Medulla oblongata (tissue), 1 donor: ENCODE results near the gene HSP90AB1.
A peak's percentile ranks its signal among the peaks of the same experiment; 100 is the strongest.

Experiments
- DNase-seq: peaks from one replicate; pipeline ENCODE4 v3.0.0-alpha.2; 2015; ENCODE audit errors: extremely low spot score

HSP90AB1 gene

DNA sequence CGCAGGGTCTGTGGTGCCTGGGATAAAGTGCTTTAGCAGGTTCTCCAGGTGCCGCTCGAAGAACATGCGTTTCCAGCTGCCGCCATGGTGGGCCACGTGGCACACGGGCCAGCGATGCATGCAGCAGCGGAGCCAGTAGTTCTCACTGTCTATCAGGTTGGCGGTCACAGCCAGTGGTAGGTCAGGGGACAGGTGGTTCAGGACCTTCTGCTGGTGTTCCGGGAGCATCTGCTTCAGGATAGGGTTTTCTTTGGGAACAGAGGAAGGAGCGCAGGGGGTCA, 39.3 kb downstream of the HSP90AB1 start:
- no peak for DNase-seq

DNA sequence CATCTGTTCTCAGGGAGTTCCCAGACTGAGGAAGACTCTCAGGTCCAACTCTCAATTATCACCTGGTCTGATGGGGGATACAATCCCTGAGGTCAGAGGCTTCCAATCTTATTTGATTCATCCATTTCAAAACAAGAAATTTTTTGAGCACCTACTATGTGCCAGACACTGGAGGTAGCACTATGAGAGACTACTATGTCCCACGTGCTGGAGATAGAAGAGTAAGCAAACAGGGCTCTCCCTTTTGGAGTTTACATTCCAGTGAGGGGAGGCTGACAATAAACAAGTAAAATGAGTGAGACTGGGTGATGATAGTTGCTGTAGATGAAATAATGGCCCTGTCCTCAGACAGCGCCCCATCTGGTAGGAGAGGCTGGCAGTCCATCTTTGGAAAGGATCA, 39.8 kb downstream of the HSP90AB1 start:
- no peak for DNase-seq

DNA sequence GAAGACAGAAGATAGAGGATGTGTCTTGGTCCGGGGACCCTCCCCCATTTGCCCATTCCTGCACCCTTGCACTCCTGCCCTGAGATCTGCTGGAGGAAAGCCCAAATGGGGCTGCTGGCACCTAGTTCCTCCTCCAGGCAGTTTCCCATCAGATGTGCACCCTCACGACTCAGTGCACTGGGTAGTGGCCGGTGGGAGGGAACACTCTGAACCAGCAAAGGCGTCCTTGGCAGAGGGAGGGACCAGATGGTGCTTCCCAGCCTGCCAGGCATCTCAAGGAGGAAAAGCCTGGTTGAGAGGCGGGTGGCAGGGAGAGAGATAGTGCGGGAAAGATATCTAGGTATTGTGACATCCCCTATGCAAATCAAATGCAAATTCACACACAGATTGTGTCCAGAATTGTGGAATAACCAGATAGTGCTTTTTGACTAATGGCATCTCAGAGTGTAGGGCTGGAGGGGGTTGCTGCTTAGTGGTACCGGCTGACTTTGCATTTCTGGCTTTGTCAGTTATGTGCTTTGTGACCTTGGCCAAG, 42.9 kb downstream of the HSP90AB1 start:
- no peak for DNase-seq

DNA sequence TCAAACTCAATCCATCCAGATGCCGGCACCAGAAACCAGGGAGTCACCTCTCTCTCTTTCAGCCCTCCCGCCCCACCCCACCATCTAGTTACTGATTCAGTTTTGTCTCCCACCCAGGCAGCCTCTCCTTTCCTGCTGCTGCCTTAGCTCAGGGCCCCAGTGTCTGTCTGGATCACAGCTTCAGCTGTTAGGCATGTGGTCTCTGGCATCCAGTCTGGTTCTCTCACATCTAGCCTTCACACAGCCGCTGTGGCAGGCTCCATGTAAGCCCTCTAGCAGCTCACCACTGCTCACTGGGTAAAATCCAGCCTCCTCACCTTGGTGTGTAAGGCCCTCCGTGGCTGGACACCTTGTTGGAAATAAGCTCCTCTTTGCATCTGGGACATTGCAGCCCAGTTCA, 44.9 kb downstream of the HSP90AB1 start:
- no peak for DNase-seq

DNA sequence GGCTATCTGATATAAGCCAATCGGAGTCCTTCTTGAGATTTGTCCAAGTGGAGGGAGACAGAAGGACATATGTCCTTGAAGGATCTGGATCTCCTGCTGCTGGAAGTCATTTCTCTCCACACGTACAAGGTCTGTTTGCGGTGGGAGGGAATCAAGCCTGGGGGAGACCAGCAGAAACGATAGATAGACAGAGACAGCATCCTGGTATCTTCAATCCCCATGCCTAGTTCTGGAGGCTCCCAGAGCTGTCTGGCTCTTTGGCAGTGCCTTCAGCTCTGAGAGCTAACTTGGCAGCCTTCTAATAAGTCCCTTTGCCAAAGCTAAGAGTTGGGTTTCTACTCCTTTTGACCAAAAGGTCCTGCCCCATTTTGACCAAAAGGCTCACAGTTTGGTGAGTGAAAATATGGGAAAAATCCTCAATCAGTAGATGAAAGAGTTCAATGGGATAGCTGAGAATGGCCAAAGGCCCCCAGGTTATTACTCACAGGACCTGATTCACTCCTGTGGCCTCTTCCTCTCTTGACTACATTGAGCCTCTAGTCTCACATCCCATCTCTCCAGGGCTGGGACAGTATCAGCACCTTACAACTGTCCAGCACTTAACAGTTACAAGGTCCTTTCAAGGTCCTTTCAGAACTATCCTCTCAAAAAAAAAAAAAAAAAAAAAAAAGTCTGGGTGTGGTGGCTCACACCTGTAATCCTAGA, 45.9 kb downstream of the HSP90AB1 start:
- DNase-seq, result no peak

GRCh38 chr6:44294832-44295791, 48.2 kb downstream of the HSP90AB1 start:
- no peak for DNase-seq

- peak; percentile 20 for DNase-seq
These were observed 50.5 kb downstream of the HSP90AB1 start for GRCh38 chr6:44297063-44298038.

GRCh38 chr6:44298055-44298803, 51.3 kb downstream of the HSP90AB1 start:
- no peak for DNase-seq

DNA sequence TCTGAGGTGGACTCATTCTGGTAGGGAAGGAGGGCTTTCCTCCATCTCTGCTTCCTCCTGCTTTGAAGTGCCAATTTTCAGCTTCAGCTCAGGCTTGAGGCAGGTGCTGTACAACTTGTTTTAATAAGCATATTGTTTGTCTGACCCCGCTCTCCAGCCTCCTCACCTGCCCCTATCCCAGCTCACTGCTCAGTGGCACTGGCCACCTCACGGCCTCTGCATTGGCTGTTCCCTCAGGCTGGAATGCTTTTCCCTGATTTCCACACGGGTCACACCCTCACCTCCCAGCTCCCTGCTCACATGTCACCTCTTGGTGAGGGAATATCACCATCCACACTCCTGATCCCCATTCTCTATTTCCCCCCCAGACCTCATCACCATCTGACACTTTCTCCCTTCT, 52.0 kb downstream of the HSP90AB1 start:
- DNase-seq, result no peak

- no peak for DNase-seq
These were observed 53.5 kb downstream of the HSP90AB1 start for GRCh38 chr6:44300292-44300823.

DNA sequence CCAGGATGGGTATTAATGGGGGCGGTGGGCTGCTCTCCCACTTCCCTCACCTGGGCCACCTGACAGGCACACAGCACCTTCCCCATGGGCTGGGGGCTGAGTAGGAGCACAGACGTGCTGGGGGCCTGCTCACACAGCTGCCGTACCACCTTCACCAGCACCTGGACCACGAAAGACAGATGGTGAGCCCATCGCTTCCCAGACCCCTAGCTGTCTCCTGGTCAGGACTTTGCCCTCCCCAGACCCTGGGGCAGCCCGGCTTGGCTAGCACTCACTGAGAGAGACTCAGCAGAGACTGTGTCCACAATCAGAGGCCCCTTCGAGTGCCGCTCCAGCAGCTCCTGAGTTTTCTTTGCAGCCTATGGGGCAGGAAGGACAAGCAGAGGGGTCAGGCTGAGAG, 54.2 kb downstream of the HSP90AB1 start:
- no peak for DNase-seq

- no peak for DNase-seq
These were observed 55.1 kb downstream of the HSP90AB1 start for GRCh38 chr6:44301782-44302564.

DNA sequence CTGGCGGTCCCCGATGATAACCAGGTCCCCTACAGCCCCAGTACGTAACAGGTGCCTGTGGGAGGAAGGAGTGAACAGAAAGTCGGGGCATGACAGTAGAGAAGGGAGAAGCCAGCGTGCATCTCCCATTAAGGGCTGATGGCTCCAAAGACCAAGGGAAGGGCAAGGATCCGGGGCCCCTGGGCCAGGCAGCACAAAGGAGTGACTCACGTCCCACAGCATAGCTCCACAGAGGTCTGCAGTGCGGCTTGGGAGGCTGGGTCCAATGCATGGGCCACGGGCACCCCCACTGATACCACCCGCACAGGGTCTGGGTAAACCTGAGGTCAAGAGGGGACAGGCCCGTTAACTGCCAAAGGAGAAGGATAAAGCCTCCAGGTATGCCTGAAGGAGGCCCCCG, 56.0 kb downstream of the HSP90AB1 start:
- no peak for DNase-seq
